Testis (tissue), 3 donors: Measurements from ENCODE around the gene THEMIS. TPM values are rescaled to one million over a fixed set of nuclear protein-coding genes. Genes with fewer than 3 reads are reported as not detected.

Experiments
- DNase-seq: peaks from one replicate; pipeline ENCODE4 v3.0.0-alpha.2; 2019
- H3K27ac ChIP-seq, 2 donors: fragments of 200-600 bp; sonication (generic); one replicate each; pipeline ENCODE4 v1.5.1; 2019
- H3K27me3 ChIP-seq: fragments of 200-600 bp; sonication (generic); one replicate; pipeline ENCODE4 v1.5.1; 2019
- H3K36me3 ChIP-seq: fragments of 200-600 bp; sonication (generic); one replicate; pipeline ENCODE4 v1.5.1; 2017; ENCODE audit warnings: low read depth; ENCODE audit errors: missing control alignments
- H3K4me1 ChIP-seq: fragments of 200-600 bp; sonication (generic); one replicate; pipeline ENCODE4 v1.5.1; 2019
- H3K4me3 ChIP-seq, 2 donors: fragments of 200-600 bp; sonication (generic); one replicate each; pipeline ENCODE4 v1.5.1; 2017 to 2019
- H3K9me3 ChIP-seq: fragments of 200-600 bp; sonication (generic); one replicate; pipeline ENCODE4 v1.5.1; 2017
- CTCF ChIP-seq, 3 experiments: fragments of 450-650 bp in 2 of 3; fragments of 200-600 bp in 1 of 3; sonication (generic) in 1 of 3; IDR thresholded peaks; one replicate each; pipeline ENCODE4 v1.5.1; 2016 to 2019; ENCODE audit warnings: antibody characterized with exemption in 3 of 3, mild to moderate bottlenecking in 2 of 3, moderate library complexity in 1 of 3
- POLR2A ChIP-seq: fragments of 450-650 bp; IDR thresholded peaks from one replicate; pipeline ENCODE4 v1.6.1; 2017; ENCODE audit warnings: antibody characterized with exemption, mild to moderate bottlenecking, moderate library complexity
- WGBS, 2 donors: methylation state at CpG; one replicate each; pipeline ENCODE4 v1.1.5; 2018; 5-methylcytosine and 5-hydroxymethylcytosine counted together
- intact Hi-C: fragments of 100-400 bp; cut with DNase I; formaldehyde crosslinking; loops from one replicate; pipeline ENCODE4 v1.15.1; 2023; ENCODE audit warnings: low total_unique reads
- polyA plus RNA-seq: library from polyadenylated mRNA; stranded (reverse); fragments of 350-450 nt; fragmentation: Illumina TruSeq; extraction: RNeasy Lipid Tissue Mini Kit (QIAGEN cat#74804); gene quantifications from one replicate; pipeline ENCODE4 v1.2.3, GENCODE V29; 2014; ENCODE audit warnings: low read depth, low replicate concordance; ENCODE audit not compliant: insufficient read depth
- total RNA-seq, 2 donors: library from RNA; depleted of rRNA; stranded (reverse); fragments of >200 nt; gene quantifications; one replicate each; pipeline ENCODE4 v1.2.3, GENCODE V29; 2016

The THEMIS gene
- total and polyA plus RNA-seq, 3 donors from 2014 or later: 0.36 to 2.1 (median 0.62) TPM

- no peaks in the 10 kb centered on the region for H3K27me3 ChIP-seq
- no peak for DNase-seq
- WGBS, 2 donors: 54 to 60% methylated on average over 4 of the region's 4 CpGs
- no peaks in the 10 kb centered on the region for H3K36me3 ChIP-seq
- no peaks in the 10 kb centered on the region for H3K4me1 ChIP-seq
- H3K27ac ChIP-seq: no peak overlapping the region
- intact Hi-C loops: no loop called here
- H3K4me3 ChIP-seq: no peak overlapping the region
- H3K9me3 ChIP-seq: no peaks in the 10 kb centered on the region
- TF ChIP-seq POLR2A (no peak), CTCF (IDR thresholded peaks at IDR 0.05) (no peak)
Measured at GRCh38 chr6:127811900-127812570, 88.8 kb downstream of the THEMIS start.

GRCh38 chr6:127807806-127808517, 92.9 kb downstream of the THEMIS start:
- intact Hi-C loops: no loop called here
- 89 to 90% methylated on average over 4 of the region's 4 CpGs for WGBS, 2 donors
- Histone ChIP-seq H3K27ac (no peak overlapping the region), H3K36me3 (no peaks in the 10 kb centered on the region), H3K27me3 (no peaks in the 10 kb centered on the region), H3K9me3 (no peaks in the 10 kb centered on the region), H3K4me1 (no peaks in the 10 kb centered on the region), H3K4me3 (no peak overlapping the region)
- DNase-seq: no peak
- no peak for TF ChIP-seq CTCF (IDR thresholded peaks at IDR 0.05)
- TF ChIP-seq POLR2A: no peak

GRCh38 chr6:127796713-127797112, 104.1 kb downstream of the THEMIS start:
- DNase-seq: no peak
- TF ChIP-seq CTCF (IDR thresholded peaks at IDR 0.05): no peak
- no peak for TF ChIP-seq POLR2A
- 96 to 100% methylated on average over 1 of the region's 1 CpG for WGBS, 2 donors

GRCh38 chr6:127794405-127794804, 106.5 kb downstream of the THEMIS start:
- Histone ChIP-seq H3K4me1 (no peaks in the 10 kb centered on the region), H3K4me3 (no peak overlapping the region), H3K9me3 (no peaks in the 10 kb centered on the region), H3K27me3 (no peaks in the 10 kb centered on the region), H3K36me3 (no peaks in the 10 kb centered on the region), H3K27ac (no peak overlapping the region)
- 83 to 86% methylated on average over 1 of the region's 1 CpG for WGBS, 2 donors
- intact Hi-C loops: no loop called here
- DNase-seq: no peak
- TF ChIP-seq POLR2A: no peak
- no peak for TF ChIP-seq CTCF (IDR thresholded peaks at IDR 0.05)

More at GRCh38 chr6:127796713-127797112, 104.1 kb downstream of the THEMIS start:
- Histone ChIP-seq H3K4me1 (no peaks in the 10 kb centered on the region), H3K9me3 (no peaks in the 10 kb centered on the region), H3K27me3 (no peaks in the 10 kb centered on the region), H3K36me3 (no peaks in the 10 kb centered on the region), H3K4me3 (no peak overlapping the region), H3K27ac (no peak overlapping the region)
- intact Hi-C loops: no loop called here
